Erythroblast (primary cell): ENCODE data around the gene OAT.

Experiments
- GATA1 ChIP-seq: IDR thresholded peaks from 2 replicates; pipeline ENCODE4 v1.6.1; 2011; ENCODE audit warnings: low read depth, mild to moderate bottlenecking, control low read depth, low read length, moderate library complexity
- POLR2A ChIP-seq: IDR thresholded peaks from 2 replicates; pipeline ENCODE4 v1.6.1; 2011; ENCODE audit warnings: mild to moderate bottlenecking, low read length

- TF ChIP-seq POLR2A: no peak
- TF ChIP-seq GATA1: no peak
Measured at GRCh38 chr10:124364674-124365073, 54.0 kb downstream of the OAT start.
